Panc1 (cell line): ENCODE results near the gene MEIS2. TPM values are rescaled to one million over a fixed set of nuclear protein-coding genes. Genes with fewer than 3 reads are reported as not detected.

Source experiments
- ATAC-seq: fragments of 200-7000 bp; cut with Tn5 transposase; 2 replicates; pipeline ENCODE4 v1.9.1; 2020; ENCODE audit warnings: mild to moderate bottlenecking, moderate library complexity
- BruUV-seq: library from RNA; stranded (reverse); fragments of 400-500 nt; replicated peaks from 2 replicates; lab custom pipeline; 2021; lab: Mats Ljungman, UMichigan
- CTCF ChIA-PET: fragments of 300-600 bp; sonication (Branson Sonifier 250); formaldehyde crosslinking; loops from one replicate; lab custom pipeline; 2022; ENCODE audit warnings: antibody characterized with exemption; lab: Charles Lee
- POLR2A ChIA-PET: fragments of 300-600 bp; sonication (Branson Sonifier 250); formaldehyde crosslinking; loops from one replicate; lab custom pipeline; 2022; ENCODE audit warnings: antibody characterized with exemption; lab: Charles Lee
- DNase-seq: peaks from one replicate; pipeline ENCODE4 v3.0.0-alpha.2; 2010; ENCODE audit warnings: low read depth, low spot score
- H3K27ac ChIP-seq: 2 replicates; pipeline ENCODE4 v1.5.1; 2011; ENCODE audit warnings: mild to moderate bottlenecking, low read length, inconsistent platforms
- H3K27me3 ChIP-seq: fragments of 200-500 bp; sonication (Bioruptor generic); 2 replicates; pipeline ENCODE4 v1.6.0; 2014; ENCODE audit warnings: low read length, inconsistent platforms; ENCODE audit not compliant: control insufficient read depth, insufficient read depth
- H3K36me3 ChIP-seq: fragments of 200-500 bp; sonication (Bioruptor generic); 2 replicates; pipeline ENCODE4 v1.5.1; 2014; ENCODE audit warnings: inconsistent platforms, mild to moderate bottlenecking, low read length, moderate library complexity; ENCODE audit not compliant: control insufficient read depth, insufficient read depth
- H3K4me1 ChIP-seq: 2 replicates; pipeline ENCODE4 v1.5.1; 2011; ENCODE audit warnings: inconsistent platforms, mild to moderate bottlenecking, low read length, moderate library complexity; ENCODE audit not compliant: control insufficient read depth, insufficient read depth
- H3K4me3 ChIP-seq, 2 experiments: 2 replicates each; pipeline ENCODE4 v1.5.1; 2011 to 2012; ENCODE audit warnings: low read depth in 2 of 2, low read length in 2 of 2, mild to moderate bottlenecking in 2 of 2, inconsistent platforms in 1 of 2, moderate library complexity in 1 of 2
- H3K9me3 ChIP-seq: fragments of 200-500 bp; sonication (Bioruptor generic); 2 replicates; pipeline ENCODE4 v1.5.1; 2014; ENCODE audit warnings: low read depth, mild to moderate bottlenecking, inconsistent platforms, low read length, moderate library complexity; ENCODE audit not compliant: control insufficient read depth, insufficient read depth
- CTCF ChIP-seq: fragments of 450-650 bp; IDR thresholded peaks from 2 replicates; pipeline ENCODE4 v1.5.1; 2017; ENCODE audit warnings: mild to moderate bottlenecking
- POLR2AphosphoS5 ChIP-seq: IDR thresholded peaks from 2 replicates; pipeline ENCODE4 v1.6.1; 2012; ENCODE audit warnings: mild to moderate bottlenecking, low read depth, low read length, moderate library complexity
- REST ChIP-seq, 2 experiments: IDR thresholded peaks; 2 replicates each; pipeline ENCODE4 v1.6.1; 2011 to 2012; ENCODE audit warnings: low read depth in 2 of 2, control low read depth in 1 of 2, low read length in 1 of 2, mild to moderate bottlenecking in 1 of 2, moderate library complexity in 1 of 2; ENCODE audit not compliant: insufficient read depth in 1 of 2
- SIN3A ChIP-seq: IDR thresholded peaks from 2 replicates; pipeline ENCODE4 v1.6.1; 2012; ENCODE audit warnings: low read depth, mild to moderate bottlenecking, low read length, moderate library complexity, borderline replicate concordance; ENCODE audit not compliant: insufficient read depth
- TCF7L2 ChIP-seq: IDR thresholded peaks from 2 replicates; pipeline ENCODE4 v1.6.1; 2011; ENCODE audit warnings: mild to moderate bottlenecking, low read depth, low read length, inconsistent platforms
- in situ Hi-C: cut with HindIII; loops from 2 replicates; pipeline ENCODE4 v1.10.0; 2016; ENCODE audit warnings: low sequenced_read_pairs, low pct_unique_long_range_greater_than_20kb
- intact Hi-C: fragments of 100-400 bp; cut with micrococcal nuclease; formaldehyde crosslinking; loops from one replicate; pipeline ENCODE4 v1.10.0; 2022; ENCODE audit not compliant: unreplicated experiment
- total RNA-seq: library from RNA; stranded (reverse); gene quantifications from one replicate; pipeline ENCODE4 v1.2.1, GENCODE V29; 2021; ENCODE audit not compliant: unreplicated experiment

The MEIS2 gene
- total RNA-seq, 1 experiment from 2014 or later: 9.3 TPM

GRCh38 chr15:37084602-37085001 lies 15.7 kb downstream of the MEIS2 start:
- ATAC-seq (no peak), DNase-seq (no peak)
- Histone ChIP-seq H3K4me3 (no peak overlapping the region), H3K9me3 (no peaks in the 10 kb centered on the region), H3K27ac (no peak overlapping the region), H3K4me1 (no peaks in the 10 kb centered on the region), H3K36me3 (peaks cover 6% of the 10 kb centered on the region; the same call in 1 of the 2 replicates), H3K27me3 (no peaks in the 10 kb centered on the region)
- CTCF ChIA-PET: no interaction called here
- TF ChIP-seq CTCF (no peak), REST (IDR thresholded peaks at IDR 0.05; ENCODE audit: insufficient read depth in 1 of 2, low read depth in 2 of 2, low read length in 1 of 2) (no peak), SIN3A (no peak), POLR2AphosphoS5 (no peak), TCF7L2 (no peak)
- no TSS peak for BruUV-seq
- POLR2A ChIA-PET: no interaction called here
- intact Hi-C loops (no loop called here), in situ Hi-C loops (no loop called here)

GRCh38 chr15:37083610-37084009 lies 16.7 kb downstream of the MEIS2 start:
- DNase-seq (no peak), ATAC-seq (no peak)
- BruUV-seq: no TSS peak
- Histone ChIP-seq H3K27me3 (no peaks in the 10 kb centered on the region), H3K36me3 (peaks cover 6% of the 10 kb centered on the region; the same call in 1 of the 2 replicates), H3K4me1 (no peaks in the 10 kb centered on the region), H3K27ac (no peak overlapping the region), H3K4me3 (no peak overlapping the region), H3K9me3 (no peaks in the 10 kb centered on the region)
- CTCF ChIA-PET: no interaction called here
- in situ Hi-C loops: no loop called here
- POLR2A ChIA-PET: no interaction called here
- TF ChIP-seq POLR2AphosphoS5 (no peak), TCF7L2 (no peak), SIN3A (no peak), REST (IDR thresholded peaks at IDR 0.05; ENCODE audit: insufficient read depth in 1 of 2, low read depth in 2 of 2, low read length in 1 of 2) (no peak), CTCF (no peak)
- intact Hi-C loops: no loop called here
